Activated CD4-positive, alpha-beta T cell treated with anti-CD3 and anti-CD28 coated beads, Interleukin-2, amount 50 U/mL, for 24 hours (primary cell): ENCODE data around the gene FBXO42.
A peak's percentile ranks its signal among the peaks of the same experiment; 100 is the strongest.
"Not testable (repeated sequence)": the region's sequence is repeated elsewhere in the genome, so short reads cannot be mapped to it uniquely, and the experiment has no call there.

Experiments used
- DNase-seq, 2 donors: peaks; one replicate each; pipeline ENCODE4 v3.0.0-alpha.2; 2020; ENCODE audit warnings: low read depth in 1 of 2, low spot score in 1 of 2

Gene FBXO42

GRCh38 chr1:16222716-16223115 lies 129.6 kb downstream of the FBXO42 start:
- DNase-seq = not testable (repeated sequence)

GRCh38 chr1:16221499-16221898 lies 130.8 kb downstream of the FBXO42 start:
- no peak for DNase-seq

- no peak for DNase-seq
Measured at GRCh38 chr1:16219968-16220500, 132.2 kb downstream of the FBXO42 start.

GRCh38 chr1:16218674-16219071 lies 133.6 kb downstream of the FBXO42 start:
- no peak for DNase-seq

- no peak for DNase-seq
Measured at GRCh38 chr1:16218014-16218673, 134.1 kb downstream of the FBXO42 start.

GRCh38 chr1:16217061-16217785 lies 135.1 kb downstream of the FBXO42 start:
- DNase-seq = peak; percentile 80 to 91

GRCh38 chr1:16215882-16216753 lies 136.2 kb downstream of the FBXO42 start:
- peak in 1 of 2 donors; percentile 42 for DNase-seq

- DNase-seq = not testable (repeated sequence)
Measured at GRCh38 chr1:16215240-16215639, 137.0 kb downstream of the FBXO42 start.

- DNase-seq = not testable (repeated sequence)
Measured at GRCh38 chr1:16213544-16213943, 138.7 kb downstream of the FBXO42 start.

- DNase-seq = no peak
Measured at GRCh38 chr1:16213013-16213412, 139.3 kb downstream of the FBXO42 start.

GRCh38 chr1:16212251-16212961 lies 139.9 kb downstream of the FBXO42 start, which contains the start of gene ARHGEF19:
Gene ARHGEF19 (minus strand): TSS chr1:16212652. CDS start chr1:16209054, 3,598 bp downstream.
- no peak for DNase-seq

GRCh38 chr1:16211824-16212223 lies 140.5 kb downstream of the FBXO42 start:
- DNase-seq = no peak

- no peak for DNase-seq
Measured at GRCh38 chr1:16210581-16210980, 141.7 kb downstream of the FBXO42 start.

- DNase-seq = no peak
Measured at GRCh38 chr1:16209847-16210407, 142.4 kb downstream of the FBXO42 start.

- DNase-seq = no peak
Measured at GRCh38 chr1:16209132-16209846, 143.0 kb downstream of the FBXO42 start.

- DNase-seq = no peak
Measured at GRCh38 chr1:16208270-16208987, 143.9 kb downstream of the FBXO42 start.

GRCh38 chr1:16207318-16208269 lies 144.7 kb downstream of the FBXO42 start:
- no peak for DNase-seq
